Loucy (cell line): Measurements from ENCODE around the gene SMURF1.
"Not testable (repeated sequence)": the region's sequence is repeated elsewhere in the genome, so short reads cannot be mapped to it uniquely, and the experiment has no call there.

Experiments used
- EZH2phosphoT487 ChIP-seq: fragments of 200-600 bp; IDR thresholded peaks from 2 replicates; pipeline ENCODE4 v1.6.1; 2018; ENCODE audit warnings: antibody characterized with exemption, mild to moderate bottlenecking, moderate library complexity, borderline replicate concordance
- TF ChIP-seq, protein P1 (sequence below): fragments of 200-600 bp; sonication (generic); conservative IDR thresholded peaks from 2 replicates; pipeline ENCODE4 v1.5.1; 2014; ENCODE audit warnings: mild to moderate bottlenecking, antibody characterized with exemption, low read length

DNA sequence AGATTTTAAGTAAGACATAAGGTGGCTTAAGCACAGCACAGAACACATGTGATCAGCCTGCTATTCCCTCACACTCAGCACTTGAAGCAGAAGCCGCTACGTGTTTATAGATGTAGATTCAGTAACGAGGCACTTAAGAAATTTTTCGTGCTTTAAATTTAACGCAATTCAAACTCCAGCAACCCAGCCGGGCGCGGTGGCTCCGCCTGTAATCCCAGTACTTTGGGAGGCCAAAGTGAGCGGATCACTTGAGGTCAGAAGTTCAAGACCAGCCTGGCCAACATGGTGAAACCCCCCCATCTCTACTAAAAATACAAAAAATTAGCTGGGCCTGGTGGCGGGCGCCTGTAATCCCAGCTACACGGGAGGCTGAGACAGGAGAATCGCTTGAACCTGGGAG lies 97.6 kb downstream of the SMURF1 start:
- TF ChIP-seq, protein P1, sequence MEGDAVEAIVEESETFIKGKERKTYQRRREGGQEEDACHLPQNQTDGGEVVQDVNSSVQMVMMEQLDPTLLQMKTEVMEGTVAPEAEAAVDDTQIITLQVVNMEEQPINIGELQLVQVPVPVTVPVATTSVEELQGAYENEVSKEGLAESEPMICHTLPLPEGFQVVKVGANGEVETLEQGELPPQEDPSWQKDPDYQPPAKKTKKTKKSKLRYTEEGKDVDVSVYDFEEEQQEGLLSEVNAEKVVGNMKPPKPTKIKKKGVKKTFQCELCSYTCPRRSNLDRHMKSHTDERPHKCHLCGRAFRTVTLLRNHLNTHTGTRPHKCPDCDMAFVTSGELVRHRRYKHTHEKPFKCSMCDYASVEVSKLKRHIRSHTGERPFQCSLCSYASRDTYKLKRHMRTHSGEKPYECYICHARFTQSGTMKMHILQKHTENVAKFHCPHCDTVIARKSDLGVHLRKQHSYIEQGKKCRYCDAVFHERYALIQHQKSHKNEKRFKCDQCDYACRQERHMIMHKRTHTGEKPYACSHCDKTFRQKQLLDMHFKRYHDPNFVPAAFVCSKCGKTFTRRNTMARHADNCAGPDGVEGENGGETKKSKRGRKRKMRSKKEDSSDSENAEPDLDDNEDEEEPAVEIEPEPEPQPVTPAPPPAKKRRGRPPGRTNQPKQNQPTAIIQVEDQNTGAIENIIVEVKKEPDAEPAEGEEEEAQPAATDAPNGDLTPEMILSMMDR: not testable (repeated sequence)
- not testable (repeated sequence) for TF ChIP-seq EZH2phosphoT487
